Spleen (tissue), 7 donors: Measurements from ENCODE around the gene QPRT.

Source experiments
- CTCF ChIP-seq, 11 experiments: fragments of 200-600 bp in 7 of 11; fragments of 450-650 bp in 4 of 11; sonication (generic) in 4 of 11; IDR thresholded peaks in 8 of 11; conservative IDR thresholded peaks in 3 of 11; 1 replicate in 7 of 11; 2 replicates in 4 of 11; pipeline versions ENCODE4 v1.4.0 to v1.8.0; 2016 to 2021; ENCODE audit warnings: antibody characterized with exemption in 11 of 11, inconsistent platforms in 4 of 11, mild to moderate bottlenecking in 1 of 11
- POLR2A ChIP-seq, 3 donors: fragments of 450-650 bp; IDR thresholded peaks; one replicate each; pipeline ENCODE4 v1.5.1; 2017; ENCODE audit warnings: antibody characterized with exemption in 3 of 3, mild to moderate bottlenecking in 1 of 3
- POLR2AphosphoS5 ChIP-seq, 3 donors: sonication (generic); formaldehyde crosslinking; IDR thresholded peaks; one replicate each; pipeline ENCODE4 v1.5.1; 2017; ENCODE audit warnings: antibody characterized with exemption in 3 of 3
- donor health status: DM: no; HTN: no; CAD: no; lungs with moderate emphysema.
- donor health status: DM: no; HTN: no; CAD: no.
- donor health status: DM: no; HTN: no; CAD: no.

- no peak for TF ChIP-seq CTCF (IDR thresholded peaks at IDR 0.05 in 8 of 11, conservative IDR thresholded peaks at IDR 0.05 in 3 of 11)
- TF ChIP-seq POLR2AphosphoS5 (IDR thresholded peaks at IDR 0.05) = no peak
- TF ChIP-seq POLR2A (IDR thresholded peaks at IDR 0.05) = no peak
Observed at GRCh38 chr16:29726845-29727377, 47.9 kb downstream of the QPRT start.
